K562 (cell line): ENCODE data around the gene S100A4.

Experiments
- CTCF ChIP-seq, 3 experiments: IDR thresholded peaks in 2 of 3; conservative IDR thresholded peaks in 1 of 3; 2 replicates each; pipeline ENCODE4 v1.5.1; 2011 to 2012; ENCODE audit warnings: low read length in 3 of 3, mild to moderate bottlenecking in 3 of 3, control low read depth in 2 of 3, improper control_type of control experiment in 1 of 3, inconsistent platforms in 1 of 3, low read depth in 1 of 3, mixed read lengths in 1 of 3, moderate library complexity in 1 of 3; ENCODE audit not compliant: insufficient read depth in 2 of 3
- LEF1 ChIP-seq: fragments of 450-650 bp; IDR thresholded peaks from 2 replicates; pipeline ENCODE4 v1.6.1; 2016; ENCODE audit warnings: mild to moderate bottlenecking

- TF ChIP-seq LEF1 (no peak), CTCF (IDR thresholded peaks at IDR 0.05 in 2 of 3, conservative IDR thresholded peaks at IDR 0.05 in 1 of 3; ENCODE audit: insufficient read depth in 2 of 3, low read depth in 1 of 3, low read length in 3 of 3) (peak; percentile 60 to 82 (median 61))
Observed at GRCh38 chr1:153572569-153573015, 27.0 kb upstream of the S100A4 start.
